Germinal center (tissue), 1 donor: Measurements from ENCODE around the gene PHLPP2.
A peak's percentile ranks its signal among the peaks of the same experiment; 100 is the strongest.
"Not testable (repeated sequence)": the region's sequence is repeated elsewhere in the genome, so short reads cannot be mapped to it uniquely, and the experiment has no call there.

ENCODE experiments used
- DNase-seq: peaks from one replicate; pipeline ENCODE4 v3.0.0; 2012; ENCODE audit warnings: mixed read lengths, low spot score

Gene PHLPP2

DNA sequence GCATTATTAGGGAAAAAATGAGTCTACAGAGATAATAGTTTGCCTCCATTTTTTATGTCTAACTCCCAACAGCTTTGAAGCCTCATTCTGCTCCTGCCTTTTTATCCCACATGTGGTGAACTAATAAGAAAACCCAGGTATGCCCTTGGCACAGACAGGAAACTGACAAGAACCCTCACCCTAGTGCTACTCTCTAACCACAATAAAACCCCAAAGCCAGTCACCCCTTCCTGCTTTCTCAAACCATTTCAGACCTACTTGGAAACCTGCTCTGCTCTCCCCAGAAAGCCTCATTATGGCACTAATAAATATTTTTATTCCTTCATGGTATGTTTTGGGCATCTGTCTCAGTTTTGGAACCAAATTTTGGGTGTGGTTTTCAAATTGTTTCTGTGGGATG is 102.4 kb downstream of the PHLPP2 start:
- DNase-seq, result no peak

DNA sequence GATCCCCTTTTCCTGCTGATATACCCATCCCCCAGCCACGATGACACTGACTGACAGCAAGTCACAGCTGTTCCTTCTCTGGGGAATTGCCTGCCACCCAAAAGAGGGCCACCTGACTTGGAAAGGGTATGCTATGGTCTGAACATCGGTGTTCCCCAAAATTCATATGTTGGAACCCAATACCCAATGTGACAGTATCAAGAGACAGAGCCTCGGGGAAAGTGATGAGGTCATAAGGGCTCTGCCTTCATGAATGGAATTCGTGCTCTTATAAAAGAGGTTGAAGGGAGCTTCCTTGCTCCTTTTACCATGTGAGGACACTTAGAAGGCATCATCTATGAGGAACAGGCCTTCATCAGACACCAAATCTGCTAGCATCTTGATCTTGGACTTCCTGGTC is 106.1 kb downstream of the PHLPP2 start:
- no peak for DNase-seq

DNA sequence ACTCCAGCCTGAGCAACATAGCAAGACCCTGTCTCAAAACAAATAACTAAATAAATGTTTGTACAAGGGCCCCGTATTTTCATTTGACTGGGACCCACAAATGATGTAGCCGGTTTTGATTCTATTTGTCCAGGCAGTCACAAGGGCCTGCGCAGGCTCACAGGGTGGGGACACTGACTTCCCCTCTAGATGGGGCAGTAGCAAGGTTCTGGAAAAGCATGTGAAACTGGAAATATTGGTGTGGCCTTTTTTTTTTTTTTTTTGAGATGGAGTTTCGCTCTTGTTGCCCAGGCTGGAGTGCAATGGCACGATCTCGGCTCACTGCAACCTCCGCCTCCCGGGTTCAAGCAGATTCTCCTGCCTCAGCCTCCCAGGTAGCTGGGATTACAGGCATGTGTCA is 109.5 kb downstream of the PHLPP2 start:
- not testable (repeated sequence) for DNase-seq

DNA sequence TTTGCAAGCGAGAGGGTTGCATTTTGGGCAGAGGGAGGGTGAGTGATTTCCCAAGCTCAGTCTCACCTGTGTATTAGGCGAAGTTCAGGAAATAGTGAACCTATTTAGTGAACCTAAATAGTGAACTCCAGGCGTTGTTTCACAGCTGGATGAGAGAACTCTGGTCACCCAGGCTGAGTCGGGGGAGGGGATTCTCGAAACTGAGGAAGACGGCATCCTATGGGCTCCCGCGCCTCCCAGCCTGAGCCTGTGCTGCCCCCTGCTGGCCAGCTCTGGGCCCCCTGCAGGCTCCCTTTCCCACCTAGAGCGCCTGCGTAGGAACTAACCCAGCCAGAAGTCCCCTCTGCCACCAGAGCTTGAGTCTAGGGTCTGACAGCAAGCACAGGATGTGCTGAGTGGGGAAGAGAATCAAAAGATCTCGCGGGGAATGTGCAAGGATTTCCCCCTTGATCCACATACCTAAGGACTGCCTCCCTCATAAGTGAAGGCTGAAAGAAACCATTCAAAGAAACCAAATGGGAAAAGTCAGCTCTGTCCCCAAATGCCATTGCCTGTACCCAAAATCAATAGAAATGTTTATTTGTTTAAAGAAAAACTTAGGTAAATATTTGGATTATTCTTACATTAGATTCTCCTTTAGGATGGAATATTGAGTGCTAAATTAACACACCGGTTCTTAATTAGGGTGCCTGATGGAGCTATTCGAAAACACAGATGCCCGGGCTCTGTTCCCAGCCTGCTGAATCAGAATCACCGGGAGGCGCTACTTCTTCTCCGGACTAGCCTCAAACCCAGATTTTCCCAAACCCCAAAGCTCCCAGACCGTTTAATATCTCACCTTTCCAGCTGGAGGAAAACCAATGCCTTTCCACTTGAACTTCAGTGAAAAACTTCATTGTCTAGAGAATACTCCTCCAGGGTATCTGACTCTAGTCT is 113.3 kb downstream of the PHLPP2 start:
- peak; percentile 86 for DNase-seq

DNA sequence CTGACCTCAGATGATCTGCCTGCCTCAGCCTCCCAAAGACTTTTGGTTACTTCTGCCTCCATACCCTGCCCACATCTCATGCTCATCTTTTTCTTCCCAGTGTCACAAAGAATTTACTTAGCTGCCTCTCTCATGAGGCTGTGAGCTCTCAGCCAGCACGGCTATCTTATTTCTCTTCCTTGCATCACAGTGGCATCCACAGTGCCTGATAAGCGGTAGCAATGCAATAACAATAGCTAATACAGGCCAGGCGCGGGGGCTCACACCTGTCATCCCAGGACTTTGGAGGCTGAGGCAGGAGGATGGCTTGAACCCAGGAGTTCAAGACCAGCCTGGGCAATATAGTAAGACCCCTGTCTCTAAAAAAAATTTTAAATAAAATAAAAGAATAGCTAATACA is 114.1 kb downstream of the PHLPP2 start:
- no peak for DNase-seq

DNA sequence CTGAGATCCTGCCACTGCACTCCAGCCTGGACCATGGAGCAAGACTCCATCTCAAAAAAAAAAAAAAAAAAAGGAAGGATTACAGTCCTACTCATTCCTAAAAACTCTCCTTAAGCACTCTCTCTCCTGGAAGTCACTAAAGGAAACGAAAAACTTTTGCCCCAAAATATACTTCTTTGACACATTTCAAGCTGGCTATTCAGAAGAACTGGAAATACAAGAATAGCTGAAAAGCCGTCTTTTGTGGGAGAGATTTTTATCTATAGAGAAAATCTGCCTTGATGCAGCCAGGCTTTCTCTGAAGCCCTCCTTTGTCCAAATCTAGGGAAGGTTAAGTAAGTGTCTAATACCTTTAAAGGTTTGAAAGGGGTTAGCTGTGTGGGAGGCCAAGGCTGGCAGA is 115.4 kb downstream of the PHLPP2 start:
- no peak for DNase-seq

DNA sequence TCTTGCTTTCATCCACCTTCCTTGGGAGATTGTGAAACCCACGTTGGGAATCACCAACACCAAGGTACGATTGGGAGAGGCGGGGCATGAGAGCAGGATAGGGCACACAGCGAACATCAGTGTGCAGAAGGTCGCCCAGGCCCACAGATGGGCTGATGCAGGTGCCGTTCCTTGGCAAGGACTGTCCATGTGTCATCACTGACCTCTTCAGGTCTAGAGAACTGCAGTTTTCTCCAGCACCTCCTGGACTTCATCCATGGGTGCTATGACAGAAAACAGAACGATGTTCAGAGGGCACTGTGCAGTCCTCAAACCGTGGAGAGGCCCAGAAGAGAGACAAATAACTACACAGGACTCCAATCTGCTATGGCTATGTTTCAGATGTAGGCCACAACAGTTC is 123.7 kb downstream of the PHLPP2 start:
- DNase-seq, result no peak

DNA sequence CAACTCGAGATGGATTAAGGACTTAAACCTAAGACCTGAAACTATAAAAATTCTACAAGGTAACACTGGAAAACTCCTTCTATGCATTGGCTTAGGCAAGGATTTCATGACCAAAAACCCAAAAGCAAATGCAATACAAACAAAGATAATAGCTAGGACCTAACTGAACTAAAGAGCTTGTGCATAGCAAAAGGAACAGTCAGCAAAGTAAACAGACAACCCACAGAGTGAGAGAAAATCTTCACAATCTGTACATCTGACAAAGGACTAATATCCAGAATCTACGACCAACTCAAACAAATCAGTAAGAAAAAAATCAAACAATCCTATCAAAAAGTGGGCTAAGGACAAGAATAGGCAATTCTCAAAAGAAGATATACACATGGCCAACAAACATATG is 126.1 kb downstream of the PHLPP2 start:
- not testable (repeated sequence) for DNase-seq

DNA sequence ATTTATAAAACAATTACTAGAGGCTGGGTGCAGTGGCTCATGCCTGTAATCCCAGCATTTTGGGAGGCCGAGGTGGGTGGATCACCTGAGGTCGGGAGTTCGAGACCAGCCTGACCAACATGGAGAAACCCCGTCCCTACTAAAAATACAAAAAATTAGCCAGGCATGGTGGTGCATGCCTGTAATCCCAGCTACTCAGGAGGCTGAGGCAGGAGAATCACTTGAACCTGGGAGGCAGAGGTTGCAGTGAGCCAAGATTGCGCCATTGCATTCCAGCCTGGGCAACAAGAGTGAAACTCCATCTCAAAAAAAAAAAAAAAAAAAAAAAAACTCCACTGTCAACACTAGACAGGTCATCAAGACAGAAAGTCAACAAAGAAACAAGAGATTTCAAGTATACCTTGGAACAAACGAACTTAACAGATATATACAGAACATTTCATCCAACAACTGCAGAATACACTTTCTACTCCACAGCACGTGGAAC is 129.1 kb downstream of the PHLPP2 start:
- not testable (repeated sequence) for DNase-seq
